NCI-H524 treated with DMSO at 0.1 percent for 48 hours (cell line): ENCODE measurements around the gene CDAN1.

Experiments used
- DNase-seq: peaks from one replicate; lab custom pipeline; 2025; lab: John Stamatoyannopoulos, UW

CDAN1 gene

DNA sequence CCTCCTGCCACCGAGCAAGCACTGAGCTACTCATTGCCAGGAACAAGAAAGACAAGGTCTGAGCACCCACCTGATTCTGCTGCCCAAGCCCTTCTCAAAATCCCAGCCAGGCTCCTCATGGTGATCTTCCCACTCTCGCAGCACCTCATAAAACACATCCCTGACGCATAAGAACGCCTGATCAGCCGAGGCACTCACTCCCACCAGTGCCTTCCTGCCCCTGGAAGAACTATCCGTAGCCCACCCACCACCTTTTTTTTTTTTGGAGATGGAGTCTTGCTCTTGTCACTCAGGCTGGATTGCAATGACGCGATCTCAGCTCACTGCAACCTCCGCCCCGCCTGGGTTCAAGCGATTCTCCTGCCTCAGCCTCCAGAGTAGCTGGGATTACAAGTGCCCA, 3.9 kb downstream of the CDAN1 start:
- DNase-seq, result no peak

DNA sequence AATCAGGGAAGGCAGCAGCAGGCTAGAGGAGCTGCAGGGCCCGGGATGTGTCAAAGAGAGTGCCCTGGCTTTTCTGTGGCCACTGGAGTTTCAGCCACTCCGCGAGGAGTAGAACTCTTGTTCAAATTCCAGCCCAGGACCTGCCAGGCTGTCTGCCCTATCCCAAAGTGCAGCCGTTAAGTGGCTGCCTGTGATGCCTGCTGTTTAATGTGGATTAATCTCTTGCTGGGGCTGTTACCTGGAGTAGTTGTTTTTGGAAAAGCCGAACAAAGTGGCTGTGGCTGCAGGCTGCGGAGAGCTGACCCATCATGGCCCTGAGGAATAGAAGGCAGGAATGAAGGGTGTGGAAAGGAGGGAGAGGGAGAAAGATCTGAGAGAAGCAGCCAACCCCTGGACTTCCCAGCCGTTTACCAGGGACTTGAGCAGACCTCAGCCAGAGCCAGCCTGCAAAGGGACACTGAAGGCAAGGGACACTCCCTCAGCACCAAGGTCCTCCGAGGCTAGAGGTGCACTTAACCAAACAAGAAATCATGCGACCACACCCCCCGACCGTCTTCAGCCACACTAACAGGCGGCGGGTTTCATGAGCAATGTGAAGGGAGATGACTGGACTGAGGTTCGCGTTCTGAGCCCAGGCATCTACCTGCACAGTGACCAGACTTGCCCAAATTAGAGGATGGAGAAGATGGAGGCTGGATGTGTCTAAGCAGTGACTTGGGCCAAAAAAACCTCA, 4.7 kb downstream of the CDAN1 start:
- DNase-seq, result no peak

DNA sequence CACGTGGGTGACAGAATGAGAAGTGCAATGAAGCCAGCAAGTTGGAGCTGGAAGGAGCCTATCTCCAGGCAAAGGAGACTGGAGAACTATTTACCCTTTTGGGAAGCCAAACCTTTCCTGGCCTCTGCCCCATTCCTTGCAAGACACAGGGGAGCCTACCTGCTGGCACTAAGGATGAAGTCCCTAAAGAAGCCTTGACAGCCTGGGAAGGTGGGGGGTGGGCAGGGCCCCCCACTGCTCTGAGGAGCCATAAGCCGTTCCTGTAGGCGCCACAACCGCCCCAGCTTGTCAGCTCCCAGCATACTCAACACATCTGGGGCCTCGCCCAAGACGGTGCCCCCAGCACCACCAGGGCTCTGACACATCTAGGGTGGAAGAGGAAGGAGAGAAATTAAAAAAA, 5.5 kb downstream of the CDAN1 start:
- DNase-seq, result no peak

DNA sequence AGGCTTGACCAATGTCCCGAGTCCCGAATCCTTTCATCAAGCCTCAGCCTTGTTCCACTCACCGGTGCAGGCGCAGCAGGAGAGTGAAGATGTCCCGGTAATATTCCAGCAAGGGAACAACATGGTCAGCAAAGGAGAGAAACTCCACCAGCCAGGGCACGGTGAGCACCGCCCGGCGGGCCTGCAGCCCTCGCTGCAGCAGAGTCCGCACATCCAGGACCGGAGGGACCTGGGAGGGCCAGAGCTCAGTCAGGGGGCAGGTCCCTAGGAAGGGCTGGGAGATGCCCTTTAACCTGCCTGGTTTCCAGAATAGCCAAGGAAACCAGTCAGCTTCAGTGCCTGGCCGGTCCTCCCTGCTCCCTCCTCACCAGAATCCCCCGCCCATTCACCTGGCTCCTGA, 6.4 kb downstream of the CDAN1 start:
- no peak for DNase-seq

DNA sequence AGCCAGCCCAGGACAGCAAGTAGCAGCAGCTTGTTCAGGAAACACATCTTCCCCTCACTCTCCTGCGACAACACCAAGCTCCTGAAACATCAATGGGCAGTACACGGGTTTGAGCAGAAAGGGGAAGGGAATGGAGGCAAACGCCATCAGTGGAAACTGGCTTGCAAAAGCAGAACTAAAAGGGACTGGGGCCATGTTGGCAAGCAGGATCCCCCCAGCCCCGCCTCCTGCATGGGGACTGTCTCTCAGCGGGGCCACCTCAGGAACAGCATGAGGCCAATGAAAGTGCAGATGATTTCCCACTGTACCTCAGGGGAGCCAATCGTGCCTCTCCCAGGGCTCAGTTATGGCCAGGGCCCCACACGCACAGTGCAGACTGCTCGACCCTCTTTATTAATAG, 6.8 kb downstream of the CDAN1 start:
- no peak for DNase-seq

DNA sequence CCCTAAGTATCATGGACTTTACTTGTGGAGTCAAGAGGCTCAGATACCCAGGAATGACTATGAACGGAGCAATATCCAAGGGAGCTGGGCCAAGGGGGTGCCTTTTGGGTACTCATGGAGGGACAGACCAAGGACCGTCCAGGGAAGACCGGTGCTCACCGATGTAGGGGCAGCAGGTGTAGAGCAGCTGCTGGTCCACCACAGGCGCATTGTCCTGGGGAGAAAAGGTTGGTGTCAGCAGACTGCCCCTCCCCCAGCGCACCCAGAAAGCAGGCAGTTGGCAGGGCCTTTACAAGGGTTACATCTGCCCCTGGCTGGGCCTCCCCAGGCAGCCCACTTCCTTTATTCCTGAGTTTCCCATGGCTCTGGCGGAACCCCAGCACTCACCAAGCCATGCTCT, 7.5 kb downstream of the CDAN1 start:
- DNase-seq, result no peak

DNA sequence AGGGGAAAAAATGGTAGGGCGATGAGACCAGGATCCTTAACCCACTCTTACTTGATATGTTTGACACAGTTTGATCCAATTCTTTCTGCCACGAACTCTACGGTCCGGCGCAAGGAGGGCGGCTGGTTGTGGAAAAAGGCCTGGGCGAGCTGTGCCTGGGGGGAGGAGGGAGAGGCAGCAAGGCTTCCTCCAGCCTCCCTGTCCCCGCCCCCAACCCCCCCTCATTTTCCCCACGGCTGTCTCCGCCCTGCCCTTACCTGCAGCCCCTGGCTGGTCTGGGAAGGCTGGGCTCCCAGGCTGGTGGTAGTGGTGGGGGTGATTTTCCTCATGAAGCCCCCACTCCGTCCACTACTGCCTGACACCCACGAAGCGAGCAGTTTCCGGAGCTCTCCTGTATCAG, 8.0 kb downstream of the CDAN1 start:
- no peak for DNase-seq

DNA sequence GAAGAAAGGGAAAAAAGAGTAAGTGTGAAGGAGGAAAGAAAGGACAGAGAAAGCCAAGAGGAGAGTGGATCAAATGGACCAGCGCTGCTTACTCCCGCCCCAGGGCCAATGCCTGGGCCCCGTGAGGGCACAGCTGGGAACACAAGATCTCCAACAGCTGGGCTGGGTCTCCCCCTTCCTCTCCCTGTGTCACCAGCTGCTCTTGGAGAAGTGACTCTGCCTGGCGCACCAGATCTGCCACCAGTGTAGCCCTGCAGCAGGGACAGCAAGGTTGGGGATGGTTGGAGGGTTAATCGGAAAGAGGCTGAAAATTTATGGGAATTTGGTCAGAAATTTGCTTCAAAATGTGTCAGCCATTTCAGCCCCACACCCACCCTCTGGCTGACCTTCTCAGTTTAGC, 8.4 kb downstream of the CDAN1 start:
- DNase-seq, result no peak

- no peak for DNase-seq
These were observed 9.1 kb downstream of the CDAN1 start for GRCh38 chr15:42727750-42728381.

DNA sequence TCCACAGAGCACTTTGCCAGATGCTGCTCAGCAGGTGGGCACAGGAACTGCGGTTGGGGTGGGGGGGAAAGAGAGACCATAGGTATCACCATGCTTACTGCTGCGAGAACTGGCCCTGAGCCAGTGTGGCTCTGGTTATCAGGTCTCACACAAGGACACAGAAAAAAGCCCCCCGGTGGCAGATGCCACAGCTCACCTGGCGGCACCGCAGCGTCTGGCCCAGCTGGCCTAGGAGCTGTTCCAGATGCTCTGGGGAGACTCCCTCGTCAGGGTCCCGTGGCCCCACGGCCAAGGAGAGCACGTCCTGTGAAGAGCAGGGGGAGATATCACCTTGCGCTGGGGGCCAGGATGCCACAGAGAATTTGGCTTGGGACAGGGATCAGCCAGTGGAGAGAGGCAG, 10.8 kb downstream of the CDAN1 start:
- peak; percentile 81 for DNase-seq

DNA sequence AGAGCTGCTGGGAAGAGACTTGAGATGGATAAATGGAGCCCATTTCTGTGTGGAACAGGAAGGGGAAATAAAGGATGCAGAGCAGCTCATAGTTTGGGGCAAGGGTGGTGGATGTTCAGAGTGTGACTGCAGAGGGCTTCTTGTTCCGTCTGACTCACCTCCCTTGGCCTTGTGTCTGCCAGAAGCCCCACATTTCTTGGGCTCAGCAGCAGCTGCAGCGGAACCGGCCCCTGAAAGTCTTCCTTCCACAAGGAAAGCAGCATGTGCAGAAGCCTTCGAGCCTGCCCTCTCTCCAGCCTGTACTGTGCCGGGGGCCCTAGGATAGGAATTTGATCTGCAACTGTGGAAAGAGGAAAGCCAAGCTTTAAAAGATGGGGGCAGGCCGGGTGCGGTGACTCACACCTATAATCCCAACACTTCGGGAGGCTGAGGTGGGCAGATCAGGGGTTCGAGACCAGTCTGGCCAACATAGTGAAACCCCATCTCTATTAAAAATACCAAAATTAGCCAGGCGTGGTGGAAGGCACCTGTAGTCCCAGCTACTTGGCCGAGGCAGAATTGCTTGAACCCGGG, 11.5 kb downstream of the CDAN1 start:
- DNase-seq, result no peak

DNA sequence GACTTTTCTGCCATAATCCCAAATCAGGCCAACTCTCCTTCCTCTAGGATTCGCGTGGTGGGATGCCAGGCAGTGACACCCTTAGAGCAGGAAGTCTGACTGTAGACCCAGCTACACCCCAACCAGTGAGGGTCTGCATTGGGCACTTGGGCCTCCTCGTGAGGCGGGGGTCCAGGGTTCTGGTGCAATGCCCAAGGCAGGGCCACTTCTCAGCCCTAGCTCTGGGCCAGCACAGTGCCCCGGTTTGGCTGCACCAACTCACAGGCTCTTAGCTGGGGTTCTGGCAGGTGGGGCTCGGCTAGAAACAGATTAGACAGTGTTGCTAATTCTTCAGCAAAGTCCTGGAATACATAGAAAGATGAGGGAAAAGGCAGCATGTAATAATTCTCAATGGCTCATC, 12.7 kb downstream of the CDAN1 start:
- no peak for DNase-seq

GRCh38 chr15:42723068-42723467, 13.9 kb downstream of the CDAN1 start:
- no peak for DNase-seq

DNA sequence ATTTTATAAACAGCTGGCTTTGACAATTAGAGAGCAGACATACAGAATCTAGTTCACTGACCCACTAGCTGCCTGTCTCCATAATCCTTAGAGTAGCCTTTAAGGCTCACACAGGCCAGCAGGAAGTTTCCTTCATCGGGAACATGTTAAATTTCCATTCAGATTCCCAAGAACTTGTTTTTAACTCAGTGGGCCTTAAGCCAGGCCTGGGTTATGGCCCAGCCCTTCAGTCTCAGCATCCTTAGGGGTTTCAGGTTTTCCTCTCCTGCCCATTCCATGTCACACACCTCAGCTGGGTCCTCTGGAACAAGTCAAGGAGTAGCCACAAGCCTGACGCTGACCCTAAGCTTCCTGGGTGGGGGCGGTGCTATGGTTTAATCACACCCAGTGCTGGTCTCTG, 15.0 kb downstream of the CDAN1 start:
- DNase-seq, result no peak

DNA sequence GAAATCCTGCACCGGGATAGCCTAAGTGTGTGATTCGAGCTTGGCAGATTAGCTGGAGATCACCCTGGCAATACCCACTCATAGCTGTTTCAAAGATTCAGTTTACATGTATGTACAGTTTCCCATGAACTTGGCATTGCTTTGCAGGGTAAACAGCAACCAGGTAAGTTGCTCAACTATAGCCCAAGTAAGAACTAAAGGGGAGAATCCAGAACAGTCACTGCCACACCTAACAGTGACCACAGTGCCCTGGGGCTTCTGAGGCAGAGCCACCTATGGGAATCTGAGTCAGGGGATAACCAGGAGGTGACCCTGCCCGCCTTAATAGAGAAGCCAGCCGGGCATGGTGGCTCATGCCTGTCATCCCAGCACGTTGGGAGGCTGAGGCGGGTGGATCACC, 15.9 kb downstream of the CDAN1 start:
- DNase-seq, result no peak

GRCh38 chr15:42720071-42720470, 16.9 kb downstream of the CDAN1 start:
- peak; percentile 27 for DNase-seq

DNA sequence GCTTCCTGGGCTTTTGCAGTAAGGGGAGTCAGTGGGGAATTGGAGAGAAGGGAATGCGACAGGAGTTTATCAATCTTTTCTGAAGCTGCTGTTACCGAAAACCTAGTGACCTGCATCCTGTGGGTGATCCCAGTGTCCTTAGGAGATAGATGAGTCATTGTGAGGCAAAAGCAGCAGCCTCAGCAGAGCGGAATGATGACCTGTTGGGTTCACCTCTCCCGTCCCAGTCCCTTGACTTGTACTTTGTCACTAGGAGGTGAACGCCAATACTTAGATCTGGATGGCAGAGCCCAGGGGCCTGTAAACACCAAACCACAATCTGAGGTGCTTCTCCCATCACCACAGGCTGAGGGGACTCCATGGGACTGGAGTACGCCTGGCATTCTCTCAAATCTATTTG, 17.9 kb downstream of the CDAN1 start:
- no peak for DNase-seq

DNA sequence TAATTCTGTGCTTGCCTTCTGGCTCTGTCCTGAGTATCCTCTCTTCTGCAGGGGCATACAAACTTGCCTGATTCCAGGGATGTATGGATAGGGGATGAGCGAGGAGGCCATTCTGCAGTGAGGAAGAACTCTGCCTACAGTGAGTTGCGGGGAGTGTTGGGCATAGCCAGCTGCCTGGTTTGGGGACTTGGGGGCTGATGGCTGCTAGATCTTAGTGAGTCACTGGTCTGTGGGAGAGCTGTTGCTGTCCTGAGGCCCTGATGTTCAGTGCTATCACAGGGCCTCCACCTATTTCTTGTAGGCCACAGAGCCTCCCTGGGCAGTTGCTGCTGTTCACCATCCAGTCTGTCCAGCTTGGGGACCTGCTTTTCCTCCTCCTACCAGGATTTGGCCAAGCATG, 20.3 kb downstream of the CDAN1 start:
- DNase-seq, result no peak

DNA sequence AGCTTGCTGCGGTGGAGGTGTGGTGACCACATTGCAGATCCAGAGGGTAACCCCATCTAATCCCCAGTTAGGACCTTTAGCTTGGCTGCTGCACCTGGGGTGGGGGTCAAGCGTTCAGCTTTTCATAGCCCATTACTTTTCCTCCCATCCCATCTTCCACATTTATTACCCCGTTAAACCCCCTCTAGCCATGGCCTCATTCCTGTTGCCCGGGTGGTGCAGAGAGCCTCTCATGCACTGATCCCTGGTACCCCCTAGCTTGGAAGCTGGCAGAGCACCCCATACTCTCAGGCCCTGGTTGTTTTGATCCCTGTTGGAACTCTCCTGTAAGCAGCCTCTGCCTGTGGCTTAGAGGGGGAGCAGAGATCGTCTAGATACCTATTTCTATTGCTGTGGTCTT, 20.8 kb downstream of the CDAN1 start:
- no peak for DNase-seq

GRCh38 chr15:42712584-42712983, 24.3 kb downstream of the CDAN1 start:
- no peak for DNase-seq

- no peak for DNase-seq
These were observed 25.2 kb downstream of the CDAN1 start for GRCh38 chr15:42711746-42712145.

GRCh38 chr15:42710662-42711061, 26.3 kb downstream of the CDAN1 start:
- DNase-seq, result no peak

- DNase-seq, result no peak
These were observed 28.9 kb downstream of the CDAN1 start for GRCh38 chr15:42707873-42708544.
